HG02870 (cell line): Measurements from ENCODE around the gene PELI2.

Experiments
- ATAC-seq: cut with Tn5 transposase; IDR thresholded peaks from one replicate; pipeline ENCODE4 v1.9.1; 2021; ENCODE audit warnings: mild to moderate bottlenecking, moderate library complexity; ENCODE audit not compliant: unreplicated experiment

PELI2 gene

DNA sequence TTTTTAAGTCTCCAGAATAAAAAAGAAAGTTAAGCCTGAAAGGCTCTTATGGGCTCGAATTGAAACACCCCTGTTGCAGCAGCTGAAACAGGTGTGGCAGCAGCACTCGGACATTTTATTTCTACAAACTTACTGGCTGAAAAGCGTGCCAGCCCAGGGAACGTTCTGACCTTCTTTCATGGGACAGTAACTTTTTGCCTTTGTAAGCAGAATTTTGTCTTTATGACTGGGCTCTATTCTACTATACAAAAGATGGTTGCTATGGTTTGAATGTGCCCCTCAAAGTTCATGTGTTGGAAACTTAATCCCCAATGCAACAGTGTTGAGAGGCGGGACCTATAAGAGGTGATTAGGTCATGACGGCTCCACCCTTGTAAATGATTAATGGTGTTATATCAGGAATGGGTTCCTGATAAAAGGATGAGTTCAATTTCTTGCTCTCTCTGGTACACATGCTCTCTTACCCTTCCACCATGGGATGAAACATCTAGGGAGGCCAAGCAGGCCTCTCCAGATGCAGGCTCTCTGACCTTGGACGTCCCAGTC is 52.7 kb downstream of the PELI2 start:
- ATAC-seq, result no peak

DNA sequence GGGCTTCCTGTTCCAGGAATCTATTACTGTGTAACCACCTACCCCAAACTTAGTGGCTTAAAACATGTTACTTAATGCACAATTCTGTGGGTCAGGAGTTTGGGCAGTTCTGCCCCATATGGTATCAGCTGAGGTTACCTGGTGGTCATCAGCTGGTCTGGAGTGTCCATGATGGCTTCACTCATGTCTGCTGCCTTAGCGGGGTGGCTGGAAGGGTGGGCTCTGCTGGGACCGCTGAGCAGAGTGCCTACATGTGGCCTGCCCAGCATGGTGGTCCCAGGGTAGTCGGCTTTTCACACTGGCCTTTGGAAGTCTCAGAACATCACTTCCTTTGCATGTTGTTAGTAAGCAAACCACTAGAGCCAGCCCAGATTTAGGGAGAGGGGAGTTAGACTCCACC is 53.9 kb downstream of the PELI2 start:
- ATAC-seq, result no peak

DNA sequence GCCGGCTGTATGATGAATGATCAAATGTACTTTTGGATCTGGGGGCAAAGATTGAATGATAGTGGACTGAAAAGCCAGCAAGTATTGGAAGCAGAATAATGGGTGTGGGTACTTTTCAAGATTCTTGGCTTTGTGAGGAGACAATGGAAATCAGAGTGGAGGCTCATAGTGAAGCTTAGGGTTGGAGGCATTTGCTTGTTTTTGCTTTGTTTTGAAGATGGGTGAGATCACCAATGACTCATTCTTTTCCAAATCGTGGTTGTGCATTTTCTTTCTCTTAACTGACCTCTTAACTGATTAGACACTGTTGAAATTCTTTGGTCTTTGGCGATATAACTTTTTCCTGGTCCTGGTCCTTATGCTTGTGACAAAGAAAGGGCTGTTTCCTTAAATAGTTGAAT is 54.4 kb downstream of the PELI2 start:
- no peak for ATAC-seq

DNA sequence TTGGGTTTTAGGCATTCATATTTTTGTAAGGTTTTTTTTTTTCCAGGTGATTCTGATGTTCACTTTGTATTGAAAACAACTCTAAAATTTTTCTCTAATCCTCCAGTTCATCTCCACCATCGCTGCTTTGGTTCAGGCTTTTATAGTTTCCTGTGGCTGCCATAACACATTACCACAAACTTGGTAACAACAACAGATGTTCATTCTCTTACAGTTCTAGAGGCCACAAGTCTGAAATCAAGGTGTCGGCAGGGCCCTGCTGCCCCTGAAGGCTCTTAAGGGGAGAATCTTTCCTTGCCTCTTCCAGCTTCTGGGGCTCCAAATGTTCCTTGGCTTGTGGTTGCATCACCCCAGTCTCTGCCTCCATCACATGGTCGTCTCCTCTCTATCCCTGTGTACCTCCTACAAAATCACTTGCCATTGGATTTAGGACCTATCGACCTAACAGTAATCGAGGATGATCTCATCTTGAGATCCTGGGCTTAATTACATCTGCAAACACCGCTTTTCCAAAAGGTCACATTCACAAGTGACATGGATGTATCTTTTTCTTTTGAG is 55.2 kb downstream of the PELI2 start:
- no peak for ATAC-seq

DNA sequence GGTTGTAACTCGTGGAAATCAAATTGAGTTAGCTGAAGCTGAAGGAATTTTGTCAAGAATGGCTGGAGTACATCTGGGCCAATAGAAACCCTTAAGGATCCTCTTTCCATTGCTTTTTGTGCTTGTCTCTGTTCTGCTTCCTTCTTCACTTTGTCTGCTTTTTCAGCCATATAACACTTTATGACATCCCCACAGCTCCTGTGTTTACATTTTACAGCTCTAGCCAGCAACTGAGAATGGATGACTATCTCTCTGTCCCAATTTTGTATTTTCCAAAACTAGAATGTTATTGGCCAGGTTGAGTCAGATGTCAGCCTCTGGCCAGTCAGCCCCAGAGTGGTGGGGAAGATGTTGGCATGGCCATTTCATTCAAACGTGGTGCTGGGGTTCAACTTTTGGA is 57.6 kb downstream of the PELI2 start:
- ATAC-seq, result no peak

DNA sequence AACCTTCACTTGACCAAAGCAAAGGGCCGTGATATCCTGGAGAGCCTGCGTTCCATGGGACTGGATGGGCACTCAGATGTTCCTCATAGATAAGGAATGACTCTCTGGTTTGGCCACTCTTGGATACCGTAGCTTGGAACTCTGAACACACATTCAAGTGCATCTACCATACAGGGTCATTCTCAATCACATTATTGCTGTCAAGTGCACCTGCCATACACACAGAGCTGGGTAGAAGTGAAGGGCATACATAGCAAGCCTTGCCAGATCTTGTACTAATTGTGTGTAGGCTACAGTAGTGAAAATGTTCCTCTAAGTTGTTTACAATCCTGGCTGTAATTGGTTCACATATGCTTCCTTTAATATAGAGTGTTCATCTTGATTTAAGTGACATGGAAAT is 58.3 kb downstream of the PELI2 start:
- no peak for ATAC-seq

DNA sequence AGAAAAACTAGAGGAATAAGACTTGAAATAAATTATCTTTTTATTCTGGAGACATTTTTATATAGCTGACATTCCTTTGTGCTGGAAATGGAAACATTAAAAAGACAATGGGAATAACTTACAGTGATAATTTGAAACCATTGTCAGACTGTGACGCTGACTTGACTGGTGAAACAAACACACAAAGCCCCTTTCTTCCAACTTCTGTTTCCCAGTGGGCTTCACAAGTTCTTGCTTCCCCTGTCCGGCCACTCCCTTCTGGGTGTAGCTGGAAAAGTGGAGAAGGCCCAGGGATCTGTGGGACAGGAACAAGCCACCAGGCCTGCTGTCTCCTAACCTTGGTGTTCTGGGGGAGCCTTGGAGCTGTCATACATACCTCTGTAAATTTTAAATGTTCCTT is 58.8 kb downstream of the PELI2 start:
- no peak for ATAC-seq

DNA sequence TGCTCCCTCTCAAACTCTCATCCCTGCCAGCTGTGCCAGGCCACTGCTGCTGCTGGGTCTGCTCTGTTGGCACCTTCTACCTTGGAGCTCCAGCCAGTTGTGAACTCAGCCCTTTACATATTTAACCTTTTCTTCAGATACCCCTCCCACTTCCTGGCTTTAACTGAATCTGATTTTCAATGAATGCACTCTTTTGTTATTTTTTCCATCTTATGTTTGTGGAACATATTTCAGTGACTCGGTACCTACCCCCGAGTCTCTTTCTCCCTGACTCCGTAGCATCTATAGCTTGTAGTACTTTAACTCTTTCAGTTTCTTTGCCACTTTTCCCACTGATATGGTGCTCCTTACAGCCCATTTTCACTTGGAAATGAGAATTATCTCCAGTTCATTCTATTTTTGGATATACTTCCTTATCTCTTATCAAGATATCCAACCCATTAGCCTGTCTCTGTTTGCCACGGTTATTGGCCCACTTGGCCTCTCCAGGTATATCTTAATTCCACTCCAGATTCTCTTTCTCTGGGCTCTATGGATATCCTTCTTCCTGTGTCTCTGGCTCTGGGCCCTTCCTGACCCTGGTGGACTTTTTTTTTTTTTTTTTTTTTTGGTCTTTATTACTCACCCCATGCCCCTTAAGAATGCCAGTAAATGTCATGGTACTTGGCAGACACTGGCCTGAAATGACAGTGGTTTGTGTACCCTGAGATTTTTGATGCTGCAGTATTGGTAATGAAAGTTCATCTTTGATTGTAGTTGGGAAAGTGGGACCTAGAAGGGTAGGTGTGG is 62.7 kb downstream of the PELI2 start:
- no peak for ATAC-seq

DNA sequence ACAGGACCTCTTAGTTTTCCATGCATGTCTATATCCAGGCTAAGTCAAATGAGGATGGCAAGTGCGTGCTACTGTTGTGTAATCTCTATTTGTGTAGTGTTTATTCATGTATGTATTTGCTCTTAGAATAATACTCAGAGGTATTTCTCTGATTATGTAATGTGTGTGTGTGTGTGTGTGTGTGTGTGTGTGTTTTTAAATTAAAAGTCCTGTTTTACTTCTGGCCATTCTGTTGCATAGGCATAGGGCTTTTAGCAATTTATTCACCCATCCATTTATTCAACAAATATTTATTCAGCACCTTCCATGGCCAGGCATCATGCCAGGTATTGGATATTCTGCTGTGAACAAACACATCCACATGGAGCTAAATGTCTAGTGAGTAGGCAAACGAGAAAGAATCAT is 63.5 kb downstream of the PELI2 start:
- ATAC-seq, result no peak

DNA sequence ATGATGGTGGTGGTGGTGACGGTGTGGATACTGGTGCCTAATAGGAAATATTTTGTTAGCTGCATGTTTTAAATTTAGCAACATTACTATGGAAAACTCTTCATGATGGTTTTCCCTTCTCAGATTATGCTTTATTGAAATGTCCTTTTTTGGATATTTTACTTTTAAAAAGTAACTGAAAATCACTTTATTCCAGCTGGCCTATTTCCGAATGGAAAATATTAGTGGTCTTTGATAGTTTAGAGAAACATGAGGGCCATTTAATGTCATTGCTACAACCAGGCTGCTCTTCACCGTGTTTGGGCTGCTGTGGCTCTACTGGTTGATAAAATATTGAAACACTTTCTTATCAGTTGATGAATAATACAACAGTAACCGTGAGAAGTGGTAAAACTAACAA is 64.2 kb downstream of the PELI2 start:
- no peak for ATAC-seq

DNA sequence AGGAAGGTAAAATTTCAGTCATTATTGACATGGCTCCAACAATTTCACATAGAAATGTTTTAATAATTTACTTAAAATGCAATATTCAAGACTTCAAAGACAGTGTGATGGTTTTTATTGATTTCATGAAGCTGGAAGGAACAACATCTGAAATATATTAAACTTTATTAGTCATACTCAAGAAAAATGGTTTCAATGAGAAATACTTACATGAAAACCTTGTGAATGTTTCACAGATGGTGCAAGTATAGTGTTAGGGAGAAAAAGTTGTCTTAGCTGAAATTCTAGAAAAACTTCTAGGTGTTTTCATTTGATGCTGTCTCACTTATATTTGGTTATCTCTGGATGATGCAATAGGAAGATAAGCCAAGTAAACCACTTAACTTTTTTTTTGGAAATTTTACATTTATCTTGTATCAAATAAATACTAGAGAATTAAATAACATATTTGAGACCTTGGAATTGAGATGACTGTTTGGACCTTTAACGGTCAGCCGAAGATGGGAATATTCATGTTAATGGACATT is 65.5 kb downstream of the PELI2 start:
- ATAC-seq, result no peak

DNA sequence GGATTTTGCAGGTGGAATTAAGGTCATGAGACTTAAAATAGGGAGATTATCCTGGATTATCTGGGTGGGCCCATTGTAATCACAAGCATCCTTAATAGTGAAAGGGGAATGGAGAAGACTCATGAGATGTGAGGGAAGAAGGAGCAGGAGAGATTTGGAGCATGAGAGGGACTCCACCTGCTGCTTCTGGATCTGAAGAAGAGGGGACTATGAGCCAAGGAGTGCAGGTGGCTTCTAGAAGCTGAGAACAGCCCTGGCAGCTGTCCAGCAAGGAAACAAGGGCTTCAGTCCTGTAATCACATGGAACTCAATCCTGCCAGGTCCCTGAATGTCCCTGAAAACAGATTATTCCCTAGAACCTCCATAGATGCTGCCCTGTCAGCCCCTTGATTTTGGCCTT is 67.8 kb downstream of the PELI2 start:
- ATAC-seq, result no peak

DNA sequence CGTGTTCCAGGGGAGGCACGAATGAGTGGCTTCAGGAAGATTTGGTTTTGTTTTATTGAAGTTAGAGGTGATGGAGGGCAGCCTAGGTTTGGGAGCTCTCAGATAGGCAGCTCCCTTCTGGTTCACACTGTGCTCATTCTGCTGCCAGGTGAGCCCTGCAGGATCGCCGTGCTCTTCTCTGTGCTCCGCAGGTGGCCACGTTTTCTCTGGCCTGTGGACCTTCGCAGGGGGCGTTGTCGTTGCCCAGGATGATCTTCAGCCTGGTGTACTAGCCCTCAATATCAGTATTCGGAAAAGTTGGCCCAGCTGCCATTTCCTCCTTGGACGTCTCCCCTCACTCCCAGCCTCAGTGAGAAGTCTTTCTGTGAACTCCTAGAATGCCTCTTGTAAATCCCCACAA is 69.5 kb downstream of the PELI2 start:
- ATAC-seq, result no peak

DNA sequence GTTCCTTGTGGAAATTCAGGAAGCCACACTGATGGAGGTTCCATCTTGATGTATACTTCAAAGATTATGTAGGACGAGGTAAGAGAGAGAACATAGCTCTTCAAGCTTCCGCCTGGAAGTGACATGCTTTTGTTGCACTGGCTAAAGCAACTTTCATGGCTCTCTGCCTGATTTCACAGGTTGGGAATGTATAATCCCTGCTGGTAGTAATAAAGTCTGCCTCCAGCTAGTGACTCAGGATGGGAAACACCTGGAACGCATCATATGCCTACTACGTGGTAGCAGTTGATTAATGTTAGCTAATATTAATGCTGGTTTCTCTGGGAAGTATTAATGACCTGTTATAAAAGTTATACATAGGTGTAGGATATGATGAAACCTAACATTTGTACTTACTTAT is 71.1 kb downstream of the PELI2 start:
- ATAC-seq, result no peak

DNA sequence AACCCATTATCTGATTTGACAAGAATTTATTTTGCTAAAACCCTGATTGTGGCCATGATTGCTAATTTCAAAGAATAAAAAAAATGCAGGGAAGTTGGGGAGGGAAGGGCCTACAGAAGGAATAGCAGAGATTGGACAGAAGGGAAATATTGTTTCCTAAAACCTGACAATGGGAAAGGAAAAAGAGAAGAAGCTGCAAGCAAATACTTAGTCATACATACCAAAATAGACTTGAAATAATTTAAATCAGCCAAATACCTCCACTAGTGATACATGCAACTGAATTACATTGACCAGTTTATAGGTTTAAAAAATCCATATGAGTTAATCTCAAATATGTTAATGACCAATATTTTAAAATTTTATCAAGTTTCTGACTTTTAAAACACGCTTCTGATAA is 75.1 kb downstream of the PELI2 start:
- no peak for ATAC-seq

DNA sequence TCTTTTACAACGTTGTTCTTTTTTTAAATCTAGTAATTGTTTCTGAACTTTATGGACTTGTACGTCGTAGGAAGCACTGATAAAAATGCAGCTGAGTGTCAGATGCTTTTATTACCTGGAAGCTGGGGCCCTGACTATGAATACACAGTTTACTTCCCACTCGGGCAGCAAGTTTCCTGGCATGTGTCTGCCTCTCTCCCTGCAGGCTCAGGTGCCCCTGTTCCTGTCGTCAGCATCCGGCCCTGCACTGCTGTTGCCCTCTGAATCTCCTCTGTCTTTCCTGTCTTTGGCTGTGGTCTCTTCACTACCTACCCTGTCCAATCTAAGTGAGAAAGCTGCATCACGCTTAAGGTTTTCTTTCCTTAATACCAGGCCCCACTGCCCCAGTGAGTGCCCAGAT is 75.8 kb downstream of the PELI2 start:
- no peak for ATAC-seq

DNA sequence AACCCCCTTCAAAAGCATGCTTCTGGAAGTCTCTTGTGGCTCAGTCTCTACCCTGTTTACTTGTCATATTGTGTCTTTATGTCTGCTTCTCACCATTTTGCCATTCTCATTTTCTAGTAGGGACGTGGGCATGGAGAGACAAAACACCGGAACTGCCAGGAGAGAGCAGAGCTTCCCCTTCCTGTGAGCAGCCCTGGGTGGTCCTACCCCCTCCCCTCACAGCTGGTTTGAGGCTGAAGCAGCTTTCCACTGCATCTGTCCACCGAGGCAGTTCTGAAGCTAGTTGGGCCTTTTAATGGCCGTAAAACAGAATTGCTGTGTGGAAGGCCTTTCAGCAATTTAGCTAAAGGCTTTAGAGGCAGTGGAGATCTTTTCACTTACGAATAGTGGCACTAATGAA is 77.0 kb downstream of the PELI2 start:
- no peak for ATAC-seq

DNA sequence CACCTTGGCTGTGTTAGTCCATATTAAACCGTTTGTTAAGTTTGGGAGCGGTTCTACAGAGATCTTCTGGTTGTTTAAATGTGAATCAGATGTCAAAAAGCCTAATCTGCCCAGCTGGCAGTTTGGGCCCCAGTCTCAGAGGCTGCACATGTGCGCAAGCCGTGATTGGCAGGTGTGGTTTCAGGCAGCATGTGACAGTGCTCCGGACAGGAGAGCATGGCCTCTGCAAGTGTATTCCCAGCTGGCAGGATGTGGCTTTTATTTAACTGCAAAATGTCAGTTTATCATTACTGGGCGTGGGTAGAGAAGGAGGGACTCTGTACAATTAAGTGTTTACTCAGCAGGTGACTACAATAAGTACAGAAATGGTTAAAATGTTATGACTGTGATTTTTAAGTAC is 77.5 kb downstream of the PELI2 start:
- no peak for ATAC-seq

DNA sequence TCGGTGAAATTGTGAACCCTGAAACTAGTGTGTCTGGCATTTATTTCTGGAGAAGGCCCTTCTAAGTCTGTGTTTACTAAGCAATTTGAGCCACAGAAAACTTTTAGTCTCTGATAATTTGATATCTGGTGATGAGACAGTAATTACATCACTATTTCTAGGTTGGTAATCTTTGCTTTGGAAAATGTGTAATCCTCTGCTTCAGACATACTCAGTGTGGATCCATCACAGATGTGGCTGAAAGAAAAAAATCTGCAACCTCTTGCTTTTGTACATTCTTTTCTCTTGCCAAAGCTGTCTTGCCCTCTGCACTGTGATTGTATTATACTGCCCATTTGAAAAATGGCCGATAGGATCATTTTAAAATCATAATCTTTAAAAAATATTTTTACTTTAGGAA is 78.1 kb downstream of the PELI2 start:
- ATAC-seq, result no peak

DNA sequence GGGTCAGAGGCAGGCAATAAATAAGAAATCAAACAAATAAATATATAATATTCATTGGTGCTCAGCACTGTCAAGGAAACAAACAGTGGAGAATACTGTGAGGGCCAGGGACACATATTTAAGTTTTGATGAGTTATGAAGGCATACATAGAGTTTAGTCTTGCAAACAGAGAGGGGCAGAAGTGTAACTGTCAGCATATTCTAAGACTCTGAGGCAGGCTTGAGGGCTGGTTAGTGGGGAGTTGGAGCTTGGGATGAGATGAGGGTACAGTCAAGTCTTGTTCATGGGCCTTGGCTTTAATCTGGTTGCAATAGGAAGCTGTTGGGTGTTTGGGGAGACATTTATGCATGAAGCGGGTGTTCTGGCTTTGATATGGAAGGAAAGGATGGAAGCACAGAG is 78.9 kb downstream of the PELI2 start:
- ATAC-seq, result no peak

DNA sequence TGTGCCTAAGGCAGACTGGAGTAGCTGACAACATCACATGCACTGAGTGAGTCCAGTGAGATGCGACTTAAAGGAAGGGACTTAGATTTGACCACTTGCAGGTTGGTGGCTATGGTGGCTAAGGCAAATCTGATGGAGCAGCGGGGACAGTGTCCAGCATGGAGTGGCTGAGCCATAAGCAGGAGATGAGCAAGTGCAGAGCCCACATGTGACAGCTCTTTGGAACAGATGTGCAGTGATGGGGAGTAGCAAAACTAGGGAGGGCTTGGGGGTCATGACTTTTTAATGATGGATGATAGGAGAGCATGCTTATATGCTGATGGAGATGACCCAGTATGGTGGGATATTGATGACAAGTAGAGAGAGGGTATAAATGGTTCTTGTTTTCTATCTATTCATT is 80.2 kb downstream of the PELI2 start:
- ATAC-seq, result no peak
